ENCODE results near the gene MT1E. TPM values are rescaled to one million over a fixed set of nuclear protein-coding genes. Genes with fewer than 3 reads are reported as not detected.

The MT1E gene
- total and polyA plus RNA-seq, 2 of the 13 experiments (the other 11 are each of a cell fraction or from before 2014, with no cell fraction given), result 110 to 1,072 TPM

DNA sequence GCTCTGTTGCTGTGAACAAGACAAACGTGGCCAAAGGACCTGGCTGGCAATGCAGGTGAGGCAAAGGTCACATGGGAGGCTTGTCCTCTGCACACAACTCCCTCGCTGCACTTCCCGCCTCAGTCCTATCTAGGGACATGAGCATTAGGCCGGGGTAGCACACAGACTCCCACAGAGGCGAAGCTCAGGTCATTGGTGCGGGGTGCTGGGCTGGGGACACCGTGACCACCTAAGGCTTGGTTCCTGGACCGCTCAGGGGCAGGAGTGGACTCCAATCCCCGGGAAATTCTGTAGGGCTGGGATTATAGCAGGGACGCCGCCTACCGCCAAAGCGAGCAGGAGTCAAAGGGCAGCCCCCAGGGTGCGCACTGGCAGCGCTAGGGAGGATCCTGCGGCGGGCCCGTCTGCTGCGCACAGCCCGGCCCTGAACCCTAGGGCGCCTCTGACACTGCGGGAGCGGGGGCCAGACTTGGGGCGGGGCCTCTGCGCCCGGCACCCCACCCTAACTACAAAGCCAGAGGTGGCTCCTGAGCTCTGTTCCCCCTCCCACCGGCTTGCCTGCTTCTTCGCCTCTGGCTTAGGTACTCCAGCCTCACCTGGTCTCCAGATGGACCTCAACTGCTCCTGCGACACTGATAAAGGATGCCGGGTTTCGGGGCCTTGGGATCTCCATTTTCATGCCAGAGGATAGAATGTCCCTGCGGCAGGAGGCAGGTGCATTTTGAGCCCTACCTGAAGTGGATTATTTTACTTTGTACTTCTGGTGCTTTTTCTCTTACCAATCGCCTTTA is 22.3 kb downstream of the MT1E start (continued):
- TF ChIP-seq ZNF770 (CRISPR knock-in tag; IDR thresholded peaks at IDR 0.05) (0 out of 2 replicates have a peak, but pooled peaks have one; percentile 26), ZNF24 (IDR thresholded peaks at IDR 0.05) (no peak), ZNF430 (CRISPR knock-in tag; IDR thresholded peaks at IDR 0.05) (0 out of 2 replicates have a peak, but pooled peaks have one; percentile 57), ZNF550 (CRISPR knock-in tag; IDR thresholded peaks at IDR 0.05; ENCODE audit: borderline replicate concordance) (no peak), HES4 (CRISPR knock-in tag; IDR thresholded peaks at IDR 0.05; ENCODE audit: borderline replicate concordance) (no peak), ZNF33A (CRISPR knock-in tag; IDR thresholded peaks at IDR 0.05; ENCODE audit: borderline replicate concordance) (no peak)
- TF ChIP-seq, protein P1, sequence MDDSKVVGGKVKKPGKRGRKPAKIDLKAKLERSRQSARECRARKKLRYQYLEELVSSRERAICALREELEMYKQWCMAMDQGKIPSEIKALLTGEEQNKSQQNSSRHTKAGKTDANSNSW (CRISPR knock-in tag; IDR thresholded peaks at IDR 0.05; ENCODE audit: borderline replicate concordance), result no peak
- TF ChIP-seq, protein P2, sequence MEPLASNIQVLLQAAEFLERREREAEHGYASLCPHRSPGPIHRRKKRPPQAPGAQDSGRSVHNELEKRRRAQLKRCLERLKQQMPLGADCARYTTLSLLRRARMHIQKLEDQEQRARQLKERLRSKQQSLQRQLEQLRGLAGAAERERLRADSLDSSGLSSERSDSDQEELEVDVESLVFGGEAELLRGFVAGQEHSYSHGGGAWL (CRISPR knock-in tag; IDR thresholded peaks at IDR 0.05), result 0 out of 2 replicates have a peak, but pooled peaks have one; percentile 27
- TF ChIP-seq, protein P3, sequence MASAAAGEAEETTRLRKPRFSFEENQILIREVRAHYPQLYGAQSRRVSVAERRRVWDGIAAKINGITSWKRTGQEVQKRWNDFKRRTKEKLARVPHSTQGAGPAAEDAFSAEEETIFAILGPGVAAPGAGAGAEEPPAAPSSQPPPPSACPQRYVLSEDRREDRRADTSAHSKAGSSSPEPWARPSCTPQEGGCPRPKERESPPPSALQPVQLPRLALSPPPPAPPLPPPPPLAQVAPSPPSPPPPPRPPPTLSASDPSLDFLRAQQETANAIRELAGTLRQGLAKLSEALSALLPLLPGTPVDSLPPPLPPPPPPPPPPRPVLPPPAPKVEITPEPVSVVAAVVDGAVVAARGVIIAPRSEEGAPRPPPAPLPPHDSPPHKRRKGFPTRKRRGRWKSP (CRISPR knock-in tag; IDR thresholded peaks at IDR 0.05), result peak; percentile 89; the same call in 1 of the 2 replicates
- TF ChIP-seq, protein P4, sequence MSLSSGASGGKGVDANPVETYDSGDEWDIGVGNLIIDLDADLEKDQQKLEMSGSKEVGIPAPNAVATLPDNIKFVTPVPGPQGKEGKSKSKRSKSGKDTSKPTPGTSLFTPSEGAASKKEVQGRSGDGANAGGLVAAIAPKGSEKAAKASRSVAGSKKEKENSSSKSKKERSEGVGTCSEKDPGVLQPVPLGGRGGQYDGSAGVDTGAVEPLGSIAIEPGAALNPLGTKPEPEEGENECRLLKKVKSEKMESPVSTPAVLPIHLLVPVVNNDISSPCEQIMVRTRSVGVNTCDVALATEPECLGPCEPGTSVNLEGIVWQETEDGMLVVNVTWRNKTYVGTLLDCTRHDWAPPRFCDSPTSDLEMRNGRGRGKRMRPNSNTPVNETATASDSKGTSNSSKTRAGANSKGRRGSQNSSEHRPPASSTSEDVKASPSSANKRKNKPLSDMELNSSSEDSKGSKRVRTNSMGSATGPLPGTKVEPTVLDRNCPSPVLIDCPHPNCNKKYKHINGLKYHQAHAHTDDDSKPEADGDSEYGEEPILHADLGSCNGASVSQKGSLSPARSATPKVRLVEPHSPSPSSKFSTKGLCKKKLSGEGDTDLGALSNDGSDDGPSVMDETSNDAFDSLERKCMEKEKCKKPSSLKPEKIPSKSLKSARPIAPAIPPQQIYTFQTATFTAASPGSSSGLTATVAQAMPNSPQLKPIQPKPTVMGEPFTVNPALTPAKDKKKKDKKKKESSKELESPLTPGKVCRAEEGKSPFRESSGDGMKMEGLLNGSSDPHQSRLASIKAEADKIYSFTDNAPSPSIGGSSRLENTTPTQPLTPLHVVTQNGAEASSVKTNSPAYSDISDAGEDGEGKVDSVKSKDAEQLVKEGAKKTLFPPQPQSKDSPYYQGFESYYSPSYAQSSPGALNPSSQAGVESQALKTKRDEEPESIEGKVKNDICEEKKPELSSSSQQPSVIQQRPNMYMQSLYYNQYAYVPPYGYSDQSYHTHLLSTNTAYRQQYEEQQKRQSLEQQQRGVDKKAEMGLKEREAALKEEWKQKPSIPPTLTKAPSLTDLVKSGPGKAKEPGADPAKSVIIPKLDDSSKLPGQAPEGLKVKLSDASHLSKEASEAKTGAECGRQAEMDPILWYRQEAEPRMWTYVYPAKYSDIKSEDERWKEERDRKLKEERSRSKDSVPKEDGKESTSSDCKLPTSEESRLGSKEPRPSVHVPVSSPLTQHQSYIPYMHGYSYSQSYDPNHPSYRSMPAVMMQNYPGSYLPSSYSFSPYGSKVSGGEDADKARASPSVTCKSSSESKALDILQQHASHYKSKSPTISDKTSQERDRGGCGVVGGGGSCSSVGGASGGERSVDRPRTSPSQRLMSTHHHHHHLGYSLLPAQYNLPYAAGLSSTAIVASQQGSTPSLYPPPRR (CRISPR knock-in tag; IDR thresholded peaks at IDR 0.05; ENCODE audit: borderline replicate concordance), result peak; percentile 21; the same call in 1 of the 2 replicates

Measured in HepG2 (cell line).